TTC549 (cell line): ENCODE results near the gene ZNF668.
"Not testable (repeated sequence)": the region's sequence is repeated elsewhere in the genome, so short reads cannot be mapped to it uniquely, and the experiment has no call there.

Experiments used
- FAIRE-seq: peaks from 2 replicates; lab custom pipeline; 2012; peaks lifted over from hg19 to GRCh38; lab: Jason Lieb, UNC

Gene ZNF668

GRCh38 chr16:31055613-31056012 is 18.4 kb downstream of the ZNF668 start:
- FAIRE-seq, result no peak

DNA sequence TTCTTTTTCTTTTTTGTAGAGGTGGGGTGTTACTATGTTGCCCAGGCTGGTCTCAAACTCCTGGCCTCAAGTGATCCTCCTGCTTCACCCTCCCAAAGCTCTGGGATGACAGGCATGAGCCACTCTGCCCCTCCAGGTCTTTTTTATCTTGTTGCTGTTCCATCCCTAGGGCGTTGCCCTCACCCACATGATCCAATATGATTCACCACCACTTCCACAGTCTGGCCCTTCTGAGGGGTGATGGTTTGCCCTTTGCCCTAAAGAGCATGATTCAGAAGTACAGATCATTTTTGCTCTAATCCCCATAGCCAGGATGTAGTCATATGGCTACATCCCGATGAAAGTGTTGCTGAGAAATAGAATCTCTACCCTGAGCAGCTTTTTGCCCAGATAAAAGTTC is 21.9 kb downstream of the ZNF668 start:
- FAIRE-seq, result no peak

- FAIRE-seq, result no peak
Observed at GRCh38 chr16:31050280-31051030, 23.6 kb downstream of the ZNF668 start.

- FAIRE-seq, result no peak
Observed at GRCh38 chr16:31043898-31044481, 30.1 kb downstream of the ZNF668 start.

DNA sequence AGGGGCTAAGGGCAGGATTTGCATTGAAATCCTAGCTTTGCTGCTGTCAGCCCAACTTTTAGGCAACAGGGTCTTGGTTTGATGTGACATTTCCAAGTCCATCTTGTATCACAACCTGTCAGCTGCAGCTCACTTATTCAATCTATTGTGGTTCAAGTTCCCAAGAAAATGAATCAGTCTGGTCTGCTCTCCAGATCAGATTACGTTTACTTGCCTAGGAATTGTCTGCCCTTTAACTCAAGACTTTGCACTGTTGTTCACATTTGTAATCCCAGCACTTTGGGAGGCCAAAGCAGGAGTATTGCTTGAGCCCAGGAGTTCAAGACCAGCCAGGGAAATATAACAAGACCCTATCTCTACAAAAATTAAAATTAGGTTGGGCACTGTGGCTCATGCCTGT is 30.7 kb downstream of the ZNF668 start:
- FAIRE-seq, result no peak

GRCh38 chr16:31042866-31043265 is 31.2 kb downstream of the ZNF668 start:
- no peak for FAIRE-seq

GRCh38 chr16:31038993-31039392 is 35.0 kb downstream of the ZNF668 start:
- FAIRE-seq, result no peak

DNA sequence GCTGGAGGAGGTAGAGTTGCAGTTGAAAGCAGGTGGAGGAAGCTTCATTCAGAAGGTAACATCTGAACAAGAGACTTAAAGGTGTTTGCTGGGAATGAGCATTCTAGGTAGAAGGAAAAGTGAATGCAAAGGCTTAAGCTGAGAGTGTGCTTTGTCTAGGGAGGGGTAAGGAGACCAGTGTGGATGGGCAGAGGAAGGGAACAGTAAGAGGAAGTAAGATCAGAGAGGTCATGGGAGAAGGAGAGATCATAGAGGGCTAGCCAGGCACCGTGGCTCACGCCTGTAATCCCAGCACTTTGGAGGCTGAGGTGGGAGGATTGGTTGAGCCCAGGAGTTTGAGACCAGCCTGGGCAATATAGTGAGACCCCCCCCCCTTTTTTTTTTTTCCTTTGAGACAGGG is 37.3 kb downstream of the ZNF668 start:
- FAIRE-seq, result no peak

GRCh38 chr16:31033709-31034492 is 40.1 kb downstream of the ZNF668 start:
- no peak for FAIRE-seq

GRCh38 chr16:31032736-31033708 is 41.0 kb downstream of the ZNF668 start, which contains the start of gene STX4:
TSS of gene STX4 (plus strand) at chr16:31033558. CDS start at chr16:31033806, 248 bp downstream.
- FAIRE-seq, result peak; percentile 69

- FAIRE-seq, result no peak
Observed at GRCh38 chr16:31031276-31031675, 42.8 kb downstream of the ZNF668 start.

DNA sequence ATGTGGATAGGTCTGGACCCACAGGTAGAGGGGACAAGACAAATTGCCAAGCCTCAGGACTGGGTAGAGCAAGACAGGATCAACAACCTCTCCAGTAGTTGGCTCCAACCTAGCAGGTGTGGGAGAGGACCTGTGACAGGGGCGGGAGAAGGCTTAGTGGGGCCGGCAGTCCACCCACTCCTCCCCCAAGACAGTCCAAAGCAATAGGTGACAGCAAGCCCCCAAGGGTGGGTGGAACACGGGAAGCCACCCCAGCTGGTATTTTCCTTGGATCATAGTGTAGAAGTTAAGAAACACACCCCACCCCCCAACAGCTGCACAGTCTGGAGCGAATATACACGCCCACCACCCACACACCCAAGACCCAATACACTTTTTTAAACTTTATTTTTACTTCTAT is 44.8 kb downstream of the ZNF668 start:
- FAIRE-seq, result no peak

DNA sequence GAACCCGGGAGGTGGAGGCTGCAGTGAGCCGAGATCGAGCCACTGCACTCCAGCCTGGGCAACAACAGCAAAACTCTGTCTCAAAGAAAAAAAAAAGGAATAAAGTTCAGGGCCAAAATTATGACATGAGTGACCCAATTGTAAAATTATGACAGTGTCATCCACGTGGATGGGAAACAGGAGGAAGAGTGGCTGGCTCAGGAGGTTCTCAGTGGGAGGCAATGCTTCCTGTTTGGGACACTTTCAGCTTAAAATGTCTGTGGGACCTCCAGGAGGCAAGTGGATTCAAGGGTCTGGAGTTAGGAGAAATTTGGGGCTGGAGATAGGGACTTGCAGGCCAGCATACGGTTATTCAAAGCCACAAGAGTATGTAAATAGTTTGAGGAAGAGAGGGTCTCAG is 48.7 kb downstream of the ZNF668 start:
- no peak for FAIRE-seq

DNA sequence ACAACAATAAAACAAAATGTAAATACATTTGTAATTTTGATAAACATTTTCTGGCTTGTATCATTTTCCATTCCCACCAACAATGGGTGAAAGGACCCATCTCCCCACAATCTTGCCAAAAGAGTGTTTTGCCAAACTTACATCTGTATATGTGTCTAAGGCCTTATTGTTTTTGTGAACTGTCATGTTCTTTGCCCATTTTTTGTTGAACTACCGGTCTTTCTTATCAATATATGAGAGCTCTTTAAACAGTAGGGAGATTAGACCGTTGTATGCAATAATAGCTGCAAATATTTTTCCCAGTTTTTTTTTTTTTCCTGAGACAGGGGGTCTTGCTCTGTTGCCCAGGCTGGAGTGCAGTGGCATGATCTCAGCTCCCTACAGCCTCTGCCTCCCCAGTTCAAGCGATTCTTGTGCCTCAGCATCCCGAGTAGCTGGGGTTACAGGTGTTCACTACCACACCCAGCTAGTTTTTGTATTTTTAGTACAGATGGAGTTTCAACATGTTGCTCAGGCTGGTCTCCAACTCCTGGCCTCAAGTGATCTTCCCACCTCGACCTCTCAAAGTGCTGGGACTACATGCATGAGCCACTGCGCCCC is 50.3 kb downstream of the ZNF668 start:
- FAIRE-seq, result no peak

GRCh38 chr16:31023252-31023602 is 50.8 kb downstream of the ZNF668 start:
- no peak for FAIRE-seq

DNA sequence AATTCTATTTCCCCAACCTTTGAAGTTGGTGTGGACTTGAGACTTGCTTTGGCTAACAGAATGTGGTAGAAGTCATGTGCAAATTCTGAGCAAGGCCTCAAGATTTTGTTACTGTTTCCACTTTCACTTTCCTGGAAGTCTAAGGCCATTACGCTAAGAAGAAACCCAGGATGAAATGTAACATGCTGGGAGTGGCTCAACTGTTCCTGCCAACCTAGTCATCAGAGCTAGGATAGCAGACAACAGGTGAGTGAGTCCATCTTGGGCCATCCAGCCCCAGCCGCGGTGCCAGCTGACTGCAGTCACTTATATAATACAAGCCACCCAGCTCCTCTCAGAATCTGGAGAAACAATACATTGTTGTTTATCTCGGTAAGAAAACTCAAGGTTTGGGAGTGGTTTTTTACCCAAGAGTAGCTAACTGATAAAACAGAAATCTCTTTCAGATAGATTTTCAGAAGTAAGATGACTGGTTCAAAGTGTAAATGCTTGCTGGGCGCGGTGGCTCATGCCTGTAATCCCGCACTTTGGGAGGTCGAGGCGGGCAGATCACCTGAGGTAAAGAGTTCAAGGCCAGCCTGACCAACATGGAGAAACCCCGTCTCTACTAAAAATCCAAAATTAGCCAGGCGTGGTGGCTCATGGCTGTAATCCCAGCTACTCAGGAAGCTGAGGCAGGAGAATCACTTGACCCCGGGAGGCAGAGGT is 51.3 kb downstream of the ZNF668 start:
- no peak for FAIRE-seq

GRCh38 chr16:31020536-31020935 is 53.5 kb downstream of the ZNF668 start:
- FAIRE-seq, result no peak

GRCh38 chr16:31017756-31018155 is 56.3 kb downstream of the ZNF668 start:
- not testable (repeated sequence) for FAIRE-seq

- FAIRE-seq, result no peak
Observed at GRCh38 chr16:31016018-31016417, 58.0 kb downstream of the ZNF668 start.

DNA sequence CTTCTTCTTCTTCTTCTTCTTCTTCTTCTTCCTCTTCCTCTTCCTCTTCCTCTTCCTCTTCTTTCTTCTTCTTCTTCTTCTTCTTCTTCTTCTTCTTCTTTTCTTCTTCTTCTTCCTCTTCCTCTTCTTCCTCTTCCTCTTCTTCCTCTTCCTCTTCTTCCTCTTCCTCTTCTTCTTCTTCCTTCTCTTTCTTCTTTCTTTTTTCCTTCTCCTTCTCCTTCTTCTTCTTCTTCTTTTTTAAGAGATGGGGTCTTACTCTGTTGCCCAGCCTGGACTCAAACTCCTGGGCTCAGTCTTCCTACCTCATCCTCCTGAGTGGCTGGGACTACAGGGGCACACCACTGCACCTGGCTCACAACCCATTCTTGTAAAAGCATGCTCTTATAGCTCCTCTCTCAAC is 60.7 kb downstream of the ZNF668 start:
- not testable (repeated sequence) for FAIRE-seq

DNA sequence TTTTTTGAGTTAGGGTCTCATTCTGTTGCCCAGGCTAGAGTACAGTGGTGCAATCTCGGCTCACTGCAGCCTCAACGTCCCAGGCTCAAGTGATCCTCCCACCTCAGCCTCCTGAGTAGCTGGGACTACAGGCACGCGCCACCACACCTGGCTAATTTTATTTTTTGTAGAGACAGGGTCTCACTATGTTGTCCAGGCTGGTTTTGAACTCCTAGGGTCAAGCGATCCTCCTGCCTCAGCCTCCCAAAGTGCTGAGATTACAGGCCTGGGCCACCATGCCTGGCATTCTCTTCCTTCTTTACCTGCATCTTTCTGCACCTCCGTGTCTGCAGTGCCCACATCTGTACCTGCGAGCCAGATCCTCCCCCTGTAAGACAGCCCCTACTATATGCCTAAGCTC is 62.2 kb downstream of the ZNF668 start:
- FAIRE-seq, result not testable (repeated sequence)
